ENCODE measurements around the gene TOE1.
A peak's percentile ranks its signal among the peaks of the same experiment; 100 is the strongest.
"Not testable (repeated sequence)": the region's sequence is repeated elsewhere in the genome, so short reads cannot be mapped to it uniquely, and the experiment has no call there.

TOE1 gene

GRCh38 chr1:45339789-45340558 lies at the start of gene TOE1, which contains the start of gene MUTYH:
Gene TOE1 (plus strand): TSS chr1:45340170. CDS start chr1:45340253, 83 bp downstream.
Gene MUTYH (minus strand): TSS chr1:45340440. CDS start chr1:45334505, 5,935 bp downstream.
- Histone ChIP-seq H3K27ac (peak within 1 kb of the TSS; percentile 96), H3K9me3 (no peaks in the 10 kb centered on the region), H3K4me1 (peaks cover 0 to 28% (median 24%) of the 10 kb centered on the region in 4 donors), H3K4me3 (peak within 1 kb of the TSS; percentile 79 to 82), H3K27me3 (no peaks in the 10 kb centered on the region), H3K36me3 (peaks cover 28 to 34% (median 32%) of the 10 kb centered on the region in 3 donors)
- peak; percentile 89 to 94 for DNase-seq
- TF ChIP-seq CTCF (IDR thresholded peaks at IDR 0.05) = peak in 1 of 2 experiments; percentile 4
- intact Hi-C loops (cut with DNase I; ENCODE audit: low total_unique reads) = loop anchor here (10.0 kb wide), 1 partner anchor 225 kb away; no protein-coding TSS in a partner anchor

GRCh38 chr1:45291002-45291401 lies 49.0 kb upstream of the TOE1 start:
- H3K4me1 ChIP-seq; H3K27ac ChIP-seq; H3K4me3 ChIP-seq; DNase-seq; intact Hi-C loops (cut with DNase I; ENCODE audit: low total_unique reads); H3K36me3 ChIP-seq; H3K9me3 ChIP-seq; H3K27me3 ChIP-seq: not testable (repeated sequence)

GRCh38 chr1:45291716-45292115 lies 48.3 kb upstream of the TOE1 start:
- no peaks in the 10 kb centered on the region for H3K36me3 ChIP-seq
- no peaks in the 10 kb centered on the region for H3K27me3 ChIP-seq
- intact Hi-C loops (cut with DNase I; ENCODE audit: low total_unique reads) = no loop called here
- H3K27ac ChIP-seq = no peak overlapping the region
- no peak for DNase-seq
- H3K9me3 ChIP-seq = no peaks in the 10 kb centered on the region
- no peak for TF ChIP-seq CTCF (IDR thresholded peaks at IDR 0.05)
- H3K4me3 ChIP-seq = no peak overlapping the region
- H3K4me1 ChIP-seq = no peaks in the 10 kb centered on the region

DNA sequence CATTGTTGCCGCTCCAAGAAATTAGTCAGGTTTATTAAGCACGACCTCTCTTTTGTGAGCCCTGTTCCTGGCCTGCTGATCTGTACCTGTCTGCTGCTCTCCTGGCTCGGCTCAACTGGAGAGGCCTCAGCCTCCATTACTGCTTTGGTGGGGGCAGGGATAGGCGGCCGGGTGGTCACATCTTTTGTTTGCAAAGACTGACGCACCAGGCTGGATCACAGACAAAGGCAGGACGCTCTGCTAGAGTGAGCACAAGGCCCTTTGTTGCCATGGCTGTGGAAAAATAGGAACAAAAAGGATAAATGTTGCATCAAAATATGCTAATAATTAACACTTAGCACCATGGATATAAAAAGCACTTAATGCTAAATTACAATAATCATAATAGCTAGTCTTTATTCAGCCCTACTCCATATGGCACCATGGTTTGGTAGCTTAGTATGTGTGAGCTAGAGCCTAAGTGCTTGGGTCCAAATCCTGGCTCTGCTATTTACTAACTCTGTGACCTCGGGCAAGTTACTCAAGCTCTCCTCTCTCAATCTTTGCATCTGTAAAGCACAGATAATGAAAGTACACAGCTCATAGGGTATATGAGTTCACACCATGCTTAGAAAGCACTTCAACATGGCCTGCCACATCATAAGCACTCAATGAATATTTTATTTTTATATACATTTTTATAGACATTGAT lies 42.2 kb upstream of the TOE1 start:
- no peaks in the 10 kb centered on the region for H3K36me3 ChIP-seq
- no peaks in the 10 kb centered on the region for H3K27me3 ChIP-seq
- H3K4me3 ChIP-seq = no peak overlapping the region
- no peak for DNase-seq
- H3K9me3 ChIP-seq = no peaks in the 10 kb centered on the region
- no peak for TF ChIP-seq CTCF (IDR thresholded peaks at IDR 0.05)
- no peak overlapping the region for H3K27ac ChIP-seq
- peaks cover 0 to 3% (median 0%) of the 10 kb centered on the region in 4 donors for H3K4me1 ChIP-seq
- intact Hi-C loops (cut with DNase I; ENCODE audit: low total_unique reads) = no loop called here

DNA sequence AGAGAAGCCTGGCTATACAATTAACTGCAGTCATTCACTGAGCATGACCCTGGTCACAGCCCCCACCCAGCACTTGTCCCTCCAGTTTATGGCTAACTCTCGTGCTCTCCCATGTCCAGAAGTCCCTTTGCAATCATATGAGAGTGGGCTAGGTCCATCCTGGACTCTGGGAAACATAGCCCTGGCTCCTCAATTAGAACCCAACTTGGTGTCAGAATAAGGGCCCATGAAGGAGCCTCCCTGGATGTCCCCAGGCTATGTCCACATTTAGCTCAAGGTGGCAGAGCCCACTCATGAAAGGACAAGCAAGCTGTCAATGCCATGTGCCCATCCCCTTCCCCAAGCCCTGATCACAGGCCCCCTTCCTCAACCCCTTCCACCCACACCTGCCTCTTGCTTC lies 40.7 kb upstream of the TOE1 start:
- Histone ChIP-seq H3K4me3 (no peak overlapping the region), H3K36me3 (no peaks in the 10 kb centered on the region), H3K27ac (no peak overlapping the region), H3K4me1 (peaks cover 0 to 9% (median 2%) of the 10 kb centered on the region in 4 donors), H3K27me3 (no peaks in the 10 kb centered on the region), H3K9me3 (no peaks in the 10 kb centered on the region)
- intact Hi-C loops (cut with DNase I; ENCODE audit: low total_unique reads) = no loop called here
- DNase-seq = no peak
- no peak for TF ChIP-seq CTCF (IDR thresholded peaks at IDR 0.05)
